ENCODE results near the gene SNX24. TPM values are rescaled to one million over a fixed set of nuclear protein-coding genes. Genes with fewer than 3 reads are reported as not detected.

Gene SNX24
- total and polyA plus RNA-seq, 2 of the 4 experiments (the other 2 are of a cell fraction), result 13.8 to 15.0 TPM

GRCh38 chr5:122901346-122901745, 55.9 kb downstream of the SNX24 start:
- Histone ChIP-seq H4K8ac (ENCODE audit: low read depth in 2 of 2, low read length in 2 of 2) (no peak overlapping the region), H3K27me3 (ENCODE audit: control insufficient read depth, insufficient read depth, low read length) (no peaks in the 10 kb centered on the region; the same call in 1 of the 2 replicates), H2BK15ac (ENCODE audit: low read depth, low read length) (no peak overlapping the region), H3K36me3 (ENCODE audit: control insufficient read depth, insufficient read depth, low read length) (no peaks in the 10 kb centered on the region), H2BK120ac (ENCODE audit: low read depth, low read length) (no peak overlapping the region), H3K79me1 (ENCODE audit: low read depth in 1 of 2, low read length in 2 of 2) (peaks cover 9 to 19% of the 10 kb centered on the region in 2 experiments; a peak in 2 of 4 replicates), H3K4me3 (ENCODE audit: insufficient read depth, low read depth, low read length) (no peak overlapping the region), H3K4ac (ENCODE audit: low read depth, low read length) (no peak overlapping the region), H4K91ac (ENCODE audit: insufficient read depth, low read depth, low read length) (no peak overlapping the region), H4K5ac (ENCODE audit: low read depth, low read length) (no peak overlapping the region), H3K4me1 (ENCODE audit: control insufficient read depth, insufficient read depth, low read length) (peaks cover under 1% of the 10 kb centered on the region; the same call in 1 of the 2 replicates), H3K9me1 (ENCODE audit: insufficient read depth, low read length) (peaks cover 6% of the 10 kb centered on the region; the same call in 1 of the 2 replicates), H2AK9ac (replicated peaks; ENCODE audit: low read depth, low read length, poor library complexity) (no peak overlapping the region), H4K20me1 (ENCODE audit: insufficient read depth, low read length) (peaks cover 34% of the 10 kb centered on the region; the same call in 1 of the 2 replicates), H3K23ac (ENCODE audit: low read depth, low read length) (no peak overlapping the region), H2BK20ac (ENCODE audit: low read depth, low read length) (no peak overlapping the region), H3K9ac (ENCODE audit: low read depth, low read length) (no peak overlapping the region), H3K18ac (ENCODE audit: low read depth, low read length) (no peak overlapping the region), H3K4me2 (ENCODE audit: low read depth, low read length) (no peak overlapping the region), H3K14ac (replicated peaks; ENCODE audit: low read depth, low read length) (no peak overlapping the region), H2BK5ac (ENCODE audit: low read depth, low read length, poor library complexity, severe bottlenecking) (no peak overlapping the region), H2AFZ (replicated peaks; ENCODE audit: low read length, poor library complexity) (no peak overlapping the region), H3K27ac (ENCODE audit: insufficient read depth, low read length) (no peak overlapping the region), H2AK5ac (ENCODE audit: low read depth, low read length) (no peak overlapping the region), H3K56ac (ENCODE audit: extremely low read depth, insufficient read depth, low read length) (no peak overlapping the region), H3K9me3 (ENCODE audit: control insufficient read depth, insufficient read depth, low read length) (no peaks in the 10 kb centered on the region)
- no peak for DNase-seq
- TF ChIP-seq CTCF (conservative IDR thresholded peaks at IDR 0.05; ENCODE audit: low read depth, low read length), result no peak
- no peak for TF ChIP-seq FOS (IDR thresholded peaks at IDR 0.05; ENCODE audit: low read depth, low read length)
- TF ChIP-seq MXI1 (IDR thresholded peaks at IDR 0.05; ENCODE audit: borderline replicate concordance, low read depth, low read length), result no peak
- TF ChIP-seq MAFK (IDR thresholded peaks at IDR 0.05; ENCODE audit: low read depth, low read length), result no peak
- TF ChIP-seq POLR2A (IDR thresholded peaks at IDR 0.05; ENCODE audit: low read depth, low read length), result no peak
- no peak for TF ChIP-seq USF2 (IDR thresholded peaks at IDR 0.05; ENCODE audit: low read depth, low read length)
- no peak for TF ChIP-seq BHLHE40 (IDR thresholded peaks at IDR 0.05; ENCODE audit: low read depth, low read length)
- no peak for TF ChIP-seq CHD1 (IDR thresholded peaks at IDR 0.05; ENCODE audit: low read depth, low read length)
- no peak for TF ChIP-seq RAD21 (IDR thresholded peaks at IDR 0.05; ENCODE audit: low read length)
- TF ChIP-seq NFE2L2 (IDR thresholded peaks at IDR 0.05; ENCODE audit: low read depth, low read length), result no peak
- no peak for TF ChIP-seq SMC3 (IDR thresholded peaks at IDR 0.05; ENCODE audit: low read depth, low read length)
- no peak for TF ChIP-seq MAZ (IDR thresholded peaks at IDR 0.05; ENCODE audit: borderline replicate concordance, low read depth, low read length)
- no peak for TF ChIP-seq RFX5 (IDR thresholded peaks at IDR 0.05; ENCODE audit: low read depth, low read length)
- no peak for TF ChIP-seq RCOR1 (IDR thresholded peaks at IDR 0.05; ENCODE audit: insufficient replicate concordance, low read length)
- no peak for TF ChIP-seq ELK1 (IDR thresholded peaks at IDR 0.05; ENCODE audit: borderline replicate concordance, low read depth, low read length)
- TF ChIP-seq CEBPB (IDR thresholded peaks at IDR 0.05; ENCODE audit: low read depth, low read length), result no peak
- ChIA-PET CTCF (interaction anchor here (0.6 kb wide), 1 partner anchor 207 kb away, joined by 3 read pairs; no protein-coding TSS in a partner anchor), POLR2A (ENCODE audit: unreplicated experiment) (interaction anchor here (0.6 kb wide), 1 partner anchor 479 kb away, joined by 7 read pairs; no protein-coding TSS in a partner anchor)
- dilution Hi-C loops (cut with HindIII; ENCODE audit: low sequenced_read_pairs, unreplicated experiment), result no loop called here
- BruUV-seq (replicated peaks), result no TSS peak
- no CpG with 5 or more reads among the region's 2 CpGs for WGBS, 2 experiments (ENCODE audit: extremely low coverage in 2 of 2, insufficient read length in 1 of 2)
- ATAC-seq (ENCODE audit: low read depth), result no peak
- intact Hi-C loops (cut with micrococcal nuclease), result no loop called here
- in situ Hi-C loops (cut with MboI; ENCODE audit: low sequenced_read_pairs), result no loop called here
